ENCODE results near the gene ATP6AP1. TPM values are rescaled to one million over a fixed set of nuclear protein-coding genes. Genes with fewer than 3 reads are reported as not detected.

ATP6AP1 gene
- total RNA-seq, 1 donor from 2014 or later = 133 TPM

GRCh38 chrX:154458954-154459778 is 30.7 kb downstream of the ATP6AP1 start:
- peaks cover 4% of the 10 kb centered on the region for H3K4me1 Mint-ChIP-seq (ENCODE audit: low read depth, unreplicated experiment)
- peak overlapping the region; percentile 87 for H3K27ac Mint-ChIP-seq (ENCODE audit: unreplicated experiment)
- peaks cover 7% of the 10 kb centered on the region for H3K9me3 Mint-ChIP-seq (ENCODE audit: unreplicated experiment)
- peaks cover 10% of the 10 kb centered on the region for H3K27me3 Mint-ChIP-seq (ENCODE audit: unreplicated experiment)
- TF ChIP-seq CTCF (IDR thresholded peaks at IDR 0.05; ENCODE audit: partially characterized antibody, unreplicated experiment) = no peak
- DNase-seq = peak; percentile 46
- H3K4me3 Mint-ChIP-seq (ENCODE audit: unreplicated experiment) = peak overlapping the region; percentile 86
- no peaks in the 10 kb centered on the region for H3K36me3 Mint-ChIP-seq (ENCODE audit: unreplicated experiment)

DNA sequence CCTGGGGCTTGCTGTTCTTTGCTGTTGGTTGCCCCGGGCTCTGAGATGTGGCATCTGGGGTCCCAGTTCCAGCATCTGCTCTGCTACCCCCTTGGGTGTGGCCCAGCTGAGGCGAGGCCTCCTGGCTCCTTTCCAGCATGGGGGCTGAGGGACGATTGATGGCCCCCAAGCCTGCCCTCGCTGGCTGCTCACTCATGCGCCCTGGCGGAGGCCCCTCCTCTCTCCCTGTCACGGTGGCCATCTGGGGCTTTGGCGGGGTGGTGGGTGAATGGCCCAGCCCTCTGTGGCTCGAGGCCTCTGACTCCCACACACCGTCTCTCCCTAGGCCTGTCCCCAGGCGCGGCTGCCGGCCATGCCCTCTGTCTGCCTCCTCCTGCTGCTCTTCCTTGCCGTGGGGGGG is 31.4 kb downstream of the ATP6AP1 start:
- Mint-ChIP-seq H3K9me3 (ENCODE audit: unreplicated experiment) (peaks cover 7% of the 10 kb centered on the region), H3K27ac (ENCODE audit: unreplicated experiment) (peak overlapping the region; percentile 55), H3K4me3 (ENCODE audit: unreplicated experiment) (peak overlapping the region; percentile 86), H3K4me1 (ENCODE audit: low read depth, unreplicated experiment) (peaks cover 4% of the 10 kb centered on the region), H3K36me3 (ENCODE audit: unreplicated experiment) (no peaks in the 10 kb centered on the region), H3K27me3 (ENCODE audit: unreplicated experiment) (peaks cover 10% of the 10 kb centered on the region)
- peak; percentile 71 for DNase-seq
- no peak for TF ChIP-seq CTCF (IDR thresholded peaks at IDR 0.05; ENCODE audit: partially characterized antibody, unreplicated experiment)

- Mint-ChIP-seq H3K4me3 (ENCODE audit: unreplicated experiment) (peak overlapping the region; percentile 86), H3K27ac (ENCODE audit: unreplicated experiment) (peak overlapping the region; percentile 55), H3K36me3 (ENCODE audit: unreplicated experiment) (no peaks in the 10 kb centered on the region), H3K9me3 (ENCODE audit: unreplicated experiment) (peaks cover 7% of the 10 kb centered on the region), H3K27me3 (ENCODE audit: unreplicated experiment) (peaks cover 10% of the 10 kb centered on the region), H3K4me1 (ENCODE audit: low read depth, unreplicated experiment) (peaks cover 4% of the 10 kb centered on the region)
- DNase-seq = no peak
- no peak for TF ChIP-seq CTCF (IDR thresholded peaks at IDR 0.05; ENCODE audit: partially characterized antibody, unreplicated experiment)
Measured at GRCh38 chrX:154460326-154460725, 31.8 kb downstream of the ATP6AP1 start.

- no peak for TF ChIP-seq CTCF (IDR thresholded peaks at IDR 0.05; ENCODE audit: partially characterized antibody, unreplicated experiment)
- Mint-ChIP-seq H3K27ac (ENCODE audit: unreplicated experiment) (no peak overlapping the region), H3K9me3 (ENCODE audit: unreplicated experiment) (peaks cover 5% of the 10 kb centered on the region), H3K27me3 (ENCODE audit: unreplicated experiment) (peaks cover 10% of the 10 kb centered on the region), H3K4me3 (ENCODE audit: unreplicated experiment) (no peak overlapping the region), H3K4me1 (ENCODE audit: low read depth, unreplicated experiment) (peaks cover 4% of the 10 kb centered on the region), H3K36me3 (ENCODE audit: unreplicated experiment) (no peaks in the 10 kb centered on the region)
- DNase-seq = no peak
Measured at GRCh38 chrX:154462396-154462795, 33.9 kb downstream of the ATP6AP1 start.

GRCh38 chrX:154463611-154464220 is 35.2 kb downstream of the ATP6AP1 start:
- H3K27me3 Mint-ChIP-seq (ENCODE audit: unreplicated experiment) = peaks cover 8% of the 10 kb centered on the region
- TF ChIP-seq CTCF (IDR thresholded peaks at IDR 0.05; ENCODE audit: partially characterized antibody, unreplicated experiment) = no peak
- H3K36me3 Mint-ChIP-seq (ENCODE audit: unreplicated experiment) = no peaks in the 10 kb centered on the region
- no peak for DNase-seq
- no peak overlapping the region for H3K27ac Mint-ChIP-seq (ENCODE audit: unreplicated experiment)
- H3K4me1 Mint-ChIP-seq (ENCODE audit: low read depth, unreplicated experiment) = peaks cover 4% of the 10 kb centered on the region
- H3K4me3 Mint-ChIP-seq (ENCODE audit: unreplicated experiment) = no peak overlapping the region
- H3K9me3 Mint-ChIP-seq (ENCODE audit: unreplicated experiment) = peaks cover 3% of the 10 kb centered on the region
